ENCODE results near the gene DOK1.

GRCh38 chr2:74548285-74548899 is 6.1 kb upstream of the DOK1 start:
- no peak for TF ChIP-seq CTCF (conservative IDR thresholded peaks at IDR 0.05; ENCODE audit: low read depth, low read length)
- TF ChIP-seq EZH2phosphoT487 (IDR thresholded peaks at IDR 0.05; ENCODE audit: borderline replicate concordance, low read length): no peak
- TF ChIP-seq EZH2 (IDR thresholded peaks at IDR 0.05; ENCODE audit: low read length, unreplicated experiment): no peak
